GM18507 (cell line): Measurements from ENCODE around the gene CCDC85A.

Experiments used
- DNase-seq: peaks from one replicate; pipeline ENCODE4 v3.0.0; 2011; ENCODE audit warnings: low read depth; ENCODE audit not compliant: insufficient read length; ENCODE audit errors: extremely low spot score
- FAIRE-seq: peaks from 2 replicates; lab custom pipeline; 2011; peaks lifted over from hg19 to GRCh38; lab: Jason Lieb, UNC

CCDC85A gene

DNA sequence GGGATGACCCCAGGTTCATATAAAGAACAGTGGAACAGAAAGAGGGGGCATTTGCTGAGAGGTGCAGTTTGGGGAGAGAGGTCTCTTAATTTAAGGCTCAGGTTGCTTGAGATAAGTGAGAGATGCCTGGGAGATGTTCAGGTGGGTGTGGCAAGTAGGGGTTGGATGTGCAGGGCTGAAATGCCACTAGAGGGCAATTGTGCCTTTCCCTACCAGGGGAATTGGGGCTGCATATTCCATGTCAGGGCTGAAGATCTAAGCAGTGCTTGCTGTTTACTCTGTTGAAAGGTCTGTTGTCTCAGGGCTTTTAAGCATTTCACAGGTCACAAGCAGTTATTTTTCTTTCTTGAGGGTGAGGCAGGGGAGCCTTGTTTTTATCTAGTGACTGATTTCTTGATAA, 7.8 kb downstream of the CCDC85A start:
- FAIRE-seq (no peak), DNase-seq (no peak)

- FAIRE-seq: no peak
- DNase-seq: no peak
Observed at GRCh38 chr2:56192664-56193305, 9.0 kb downstream of the CCDC85A start.

GRCh38 chr2:56195563-56195962, 11.8 kb downstream of the CCDC85A start:
- DNase-seq (no peak), FAIRE-seq (no peak)

DNA sequence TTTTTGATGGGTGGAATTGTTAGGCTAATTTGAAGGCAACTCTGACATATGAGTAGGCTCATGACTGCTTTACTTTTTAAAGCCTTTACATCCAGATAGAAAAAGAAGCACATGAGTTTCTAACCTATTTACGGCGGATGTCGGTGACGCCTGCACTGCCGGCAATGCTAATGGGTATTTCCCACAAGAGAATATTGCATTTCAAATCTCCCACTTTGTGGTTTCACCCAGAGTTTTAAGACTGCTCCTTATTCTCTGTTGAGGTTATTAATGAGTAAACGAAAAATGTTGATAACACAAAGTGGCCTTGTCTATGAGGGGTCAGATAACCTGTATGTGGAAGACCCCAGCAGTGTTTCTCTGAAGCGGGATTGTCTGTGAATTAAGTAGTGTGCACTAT, 14.0 kb downstream of the CCDC85A start:
- DNase-seq (no peak), FAIRE-seq (no peak)

GRCh38 chr2:56198936-56199335, 15.1 kb downstream of the CCDC85A start:
- no peak for FAIRE-seq
- no peak for DNase-seq

- FAIRE-seq (no peak), DNase-seq (no peak)
Observed at GRCh38 chr2:56199492-56199891, 15.7 kb downstream of the CCDC85A start.

DNA sequence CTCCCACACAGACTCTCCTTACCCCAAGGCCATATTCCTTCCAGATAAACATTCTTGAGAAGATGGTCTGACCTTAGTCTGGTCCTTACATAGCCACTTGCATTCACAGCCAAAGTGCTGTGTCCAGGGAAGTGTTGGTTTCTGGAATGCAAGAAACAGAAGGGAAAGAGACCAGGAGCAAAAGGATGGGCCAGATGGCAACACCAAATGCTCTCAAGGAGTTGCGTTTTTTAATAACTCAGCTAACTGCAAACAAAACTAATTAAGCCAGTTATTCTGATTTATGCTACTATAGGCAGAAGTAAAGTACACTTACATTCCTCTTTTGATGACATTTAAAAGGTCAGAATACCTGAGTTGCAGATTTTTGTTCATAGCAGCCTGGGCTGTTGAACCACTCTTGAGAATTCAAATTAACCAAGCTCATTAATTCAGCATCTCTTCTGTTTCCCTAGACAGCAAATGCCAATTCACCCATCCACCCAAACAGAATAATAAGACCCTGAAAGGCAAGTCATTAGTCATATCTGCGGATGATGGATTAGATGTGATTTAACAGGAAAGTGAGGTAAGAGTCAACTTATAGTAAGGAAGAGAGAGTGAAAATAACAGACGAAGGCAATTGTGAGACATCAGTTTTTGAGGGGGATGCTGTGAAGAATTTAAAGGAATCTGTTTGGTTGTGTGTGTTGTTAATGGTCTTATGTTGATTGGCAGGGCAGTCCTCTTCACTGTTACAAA, 18.8 kb downstream of the CCDC85A start:
- DNase-seq (no peak), FAIRE-seq (no peak)

- DNase-seq (no peak), FAIRE-seq (no peak)
Observed at GRCh38 chr2:56204556-56204955, 20.8 kb downstream of the CCDC85A start.

GRCh38 chr2:56206250-56206649, 22.5 kb downstream of the CCDC85A start:
- FAIRE-seq (no peak), DNase-seq (no peak)

GRCh38 chr2:56207760-56208159, 24.0 kb downstream of the CCDC85A start:
- no peak for FAIRE-seq
- DNase-seq: no peak

DNA sequence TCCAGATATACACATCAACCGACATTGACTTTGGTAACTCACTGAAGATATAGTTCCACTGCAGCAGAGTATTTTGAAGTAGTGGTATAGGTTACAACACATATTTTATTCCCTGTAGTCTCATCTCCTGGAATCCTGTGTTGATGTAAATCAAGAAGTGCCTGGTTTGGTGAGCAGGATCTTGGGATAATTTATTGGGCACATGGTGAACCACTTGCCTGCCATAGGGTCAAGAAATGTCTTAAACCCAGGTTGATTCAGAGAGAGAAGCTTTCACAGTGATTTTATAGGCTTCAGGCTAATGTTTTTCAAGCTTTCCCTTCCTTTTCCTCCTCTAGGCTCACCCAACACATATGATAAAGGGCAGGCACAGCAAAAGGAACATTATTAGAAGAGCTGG, 24.6 kb downstream of the CCDC85A start:
- no peak for FAIRE-seq
- no peak for DNase-seq

GRCh38 chr2:56209701-56210100, 25.9 kb downstream of the CCDC85A start:
- DNase-seq (no peak), FAIRE-seq (no peak)

DNA sequence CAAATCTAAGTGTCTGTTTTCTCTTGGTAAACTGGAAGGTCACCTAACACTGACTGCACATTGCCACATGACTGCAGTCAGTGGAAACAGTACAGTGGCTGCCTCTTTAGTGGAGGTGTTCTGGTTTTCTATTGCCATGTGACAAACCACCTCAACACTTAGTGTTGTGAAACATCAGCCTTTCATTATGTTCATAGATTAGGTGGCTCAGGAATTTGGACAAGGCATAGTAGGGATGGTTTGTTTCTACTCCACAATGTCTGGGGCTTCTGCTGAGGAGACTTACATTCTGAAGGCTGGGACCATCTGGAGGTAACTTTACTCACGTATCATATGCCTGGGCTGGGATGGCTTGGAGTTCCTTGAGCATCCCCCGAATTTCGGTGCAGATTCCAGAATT, 26.5 kb downstream of the CCDC85A start:
- FAIRE-seq: no peak
- DNase-seq: no peak

DNA sequence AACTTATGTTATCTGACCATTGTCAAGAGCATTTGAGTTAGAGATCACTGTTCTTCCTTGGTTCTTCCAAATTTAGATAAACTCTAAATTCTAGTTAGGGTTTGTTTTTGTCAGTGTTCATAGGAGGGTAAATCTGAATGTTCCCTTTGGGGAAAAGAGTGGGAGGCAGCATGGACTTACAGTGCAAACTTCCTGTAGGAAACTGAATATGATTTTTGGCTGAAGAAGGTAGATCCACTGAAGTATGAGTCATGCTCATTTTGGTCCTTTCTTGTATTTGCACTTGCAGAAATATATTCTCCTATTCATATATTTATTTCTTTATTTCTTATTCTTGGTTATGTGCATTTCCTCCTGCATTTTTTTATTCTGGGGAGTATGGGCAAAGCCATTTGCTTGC, 27.3 kb downstream of the CCDC85A start:
- DNase-seq (no peak), FAIRE-seq (no peak)

DNA sequence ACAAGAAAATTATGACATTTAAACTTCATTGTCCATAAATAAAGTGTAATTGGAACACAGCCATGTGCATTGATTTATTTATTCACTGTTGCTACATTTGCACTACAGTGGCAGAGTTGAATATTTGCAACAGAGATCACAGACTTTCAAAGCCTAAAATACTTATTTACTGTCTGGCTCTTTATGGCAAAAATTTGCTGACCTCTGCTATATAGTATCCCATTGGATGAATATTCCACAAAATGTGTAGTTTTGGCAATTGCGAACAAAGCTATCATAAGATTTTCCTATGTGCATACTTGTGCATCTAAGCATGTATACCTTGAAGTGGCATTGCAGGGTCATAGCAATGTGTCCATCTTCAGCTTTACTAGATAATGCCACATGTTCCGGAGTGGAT, 32.1 kb downstream of the CCDC85A start:
- DNase-seq (no peak), FAIRE-seq (no peak)

GRCh38 chr2:56217106-56217505, 33.3 kb downstream of the CCDC85A start:
- FAIRE-seq (no peak), DNase-seq (no peak)

DNA sequence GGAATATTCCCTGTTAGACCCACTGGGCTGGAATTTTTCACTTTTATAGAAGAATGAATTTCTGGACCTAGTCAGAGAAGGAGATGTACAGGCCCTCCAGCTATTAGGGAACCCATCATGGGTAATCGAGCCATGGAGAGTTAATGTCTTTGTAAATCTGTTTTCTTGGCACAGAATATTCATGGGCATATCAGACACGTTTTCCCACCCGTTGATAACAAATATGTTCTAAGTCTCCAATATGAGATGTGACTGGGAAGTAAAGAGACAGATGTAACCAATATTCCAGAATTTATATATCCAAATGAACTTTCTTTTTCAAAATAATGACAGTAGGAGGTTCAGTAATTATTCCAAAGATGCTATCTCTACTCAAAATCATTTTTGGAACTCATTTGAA, 38.7 kb downstream of the CCDC85A start:
- no peak for DNase-seq
- FAIRE-seq: no peak

DNA sequence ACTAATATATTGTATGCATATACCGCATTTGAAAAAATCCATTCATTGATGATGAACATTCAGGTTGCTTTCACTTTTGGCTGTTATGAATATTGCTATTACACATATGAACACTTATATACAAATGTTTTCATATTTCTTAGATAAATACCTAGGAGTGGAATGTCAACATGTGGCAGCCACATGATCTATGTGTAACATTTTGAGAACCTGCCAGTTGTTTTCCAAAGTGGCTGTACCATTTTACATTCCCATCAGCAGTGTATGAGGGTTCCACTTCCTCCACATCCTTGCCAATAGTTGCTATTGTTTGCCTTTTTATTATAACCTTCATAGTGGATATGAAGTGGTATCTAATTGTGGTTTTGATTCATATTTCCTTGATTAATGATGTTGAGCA, 40.5 kb downstream of the CCDC85A start:
- DNase-seq: no peak
- FAIRE-seq: no peak

- FAIRE-seq (no peak), DNase-seq (no peak)
Observed at GRCh38 chr2:56227811-56228210, 44.0 kb downstream of the CCDC85A start.

DNA sequence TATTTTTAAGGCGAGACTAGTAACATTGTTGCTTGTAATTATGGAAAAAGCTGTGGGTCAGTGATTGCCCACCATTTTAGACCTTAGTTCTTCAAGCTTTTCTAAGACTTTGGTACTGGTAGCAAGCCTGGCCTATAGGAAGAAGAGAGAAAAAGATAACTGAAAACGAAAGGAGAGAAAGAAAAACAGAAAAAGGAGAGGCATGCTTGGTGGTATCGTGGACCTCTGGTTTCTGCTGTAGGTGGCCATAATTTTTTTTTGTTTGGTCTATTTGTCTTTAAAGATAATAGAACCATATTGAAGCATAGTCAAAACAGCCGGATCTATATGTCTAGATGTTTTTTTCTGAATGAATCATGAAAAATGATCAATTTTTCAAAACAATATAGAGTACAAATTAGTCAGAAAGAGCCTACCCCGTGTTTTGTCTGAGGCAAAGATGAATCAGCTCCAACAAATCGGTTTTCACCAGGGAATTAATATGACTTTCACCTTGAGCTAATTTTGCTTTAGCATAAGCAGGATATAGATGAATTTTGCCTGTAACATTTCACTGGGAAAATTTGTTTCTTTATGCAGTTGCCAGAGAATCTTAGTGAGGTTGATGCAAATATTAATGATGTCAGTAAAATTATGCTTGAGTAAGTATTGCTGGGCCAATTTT, 45.7 kb downstream of the CCDC85A start:
- DNase-seq (no peak), FAIRE-seq (no peak)

GRCh38 chr2:56230156-56230555, 46.4 kb downstream of the CCDC85A start:
- DNase-seq (no peak), FAIRE-seq (no peak)
